ENCODE data around the gene PRSS22.

GRCh38 chr16:2808181-2808580, 49.8 kb downstream of the PRSS22 start:
- TF ChIP-seq, protein P1, sequence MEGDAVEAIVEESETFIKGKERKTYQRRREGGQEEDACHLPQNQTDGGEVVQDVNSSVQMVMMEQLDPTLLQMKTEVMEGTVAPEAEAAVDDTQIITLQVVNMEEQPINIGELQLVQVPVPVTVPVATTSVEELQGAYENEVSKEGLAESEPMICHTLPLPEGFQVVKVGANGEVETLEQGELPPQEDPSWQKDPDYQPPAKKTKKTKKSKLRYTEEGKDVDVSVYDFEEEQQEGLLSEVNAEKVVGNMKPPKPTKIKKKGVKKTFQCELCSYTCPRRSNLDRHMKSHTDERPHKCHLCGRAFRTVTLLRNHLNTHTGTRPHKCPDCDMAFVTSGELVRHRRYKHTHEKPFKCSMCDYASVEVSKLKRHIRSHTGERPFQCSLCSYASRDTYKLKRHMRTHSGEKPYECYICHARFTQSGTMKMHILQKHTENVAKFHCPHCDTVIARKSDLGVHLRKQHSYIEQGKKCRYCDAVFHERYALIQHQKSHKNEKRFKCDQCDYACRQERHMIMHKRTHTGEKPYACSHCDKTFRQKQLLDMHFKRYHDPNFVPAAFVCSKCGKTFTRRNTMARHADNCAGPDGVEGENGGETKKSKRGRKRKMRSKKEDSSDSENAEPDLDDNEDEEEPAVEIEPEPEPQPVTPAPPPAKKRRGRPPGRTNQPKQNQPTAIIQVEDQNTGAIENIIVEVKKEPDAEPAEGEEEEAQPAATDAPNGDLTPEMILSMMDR (IDR thresholded peaks at IDR 0.05): no peak
- no peak for TF ChIP-seq POLR2A (IDR thresholded peaks at IDR 0.05)
